ENCODE results near the gene PARD3. TPM values are rescaled to one million over a fixed set of nuclear protein-coding genes. Genes with fewer than 3 reads are reported as not detected.
A peak's percentile ranks its signal among the peaks of the same experiment; 100 is the strongest.
"Not testable (repeated sequence)": the region's sequence is repeated elsewhere in the genome, so short reads cannot be mapped to it uniquely, and the experiment has no call there.

Gene PARD3
- total RNA-seq, 2 donors from 2014 or later = 1.4 to 2.7 TPM

GRCh38 chr10:34811126-34811967 lies 3.7 kb downstream of the PARD3 start:
- ATAC-seq = no peak
- no peaks in the 10 kb centered on the region for H3K9me3 Mint-ChIP-seq
- H3K36me3 Mint-ChIP-seq = peaks cover 0 to 4% of the 10 kb centered on the region in 2 donors
- H3K27ac Mint-ChIP-seq = no peak overlapping the region
- DNase-seq (ENCODE audit: low spot score in 2 of 2) = no peak

- ATAC-seq (no peak), DNase-seq (ENCODE audit: low spot score in 2 of 2) (no peak)
- Mint-ChIP-seq H3K36me3 (no peaks in the 10 kb centered on the region), H3K9me3 (no peaks in the 10 kb centered on the region), H3K27ac (no peak overlapping the region)
These were observed 5.3 kb downstream of the PARD3 start for GRCh38 chr10:34809796-34810195.

- no peak for ATAC-seq
- H3K36me3 Mint-ChIP-seq = no peaks in the 10 kb centered on the region
- no peaks in the 10 kb centered on the region for H3K9me3 Mint-ChIP-seq
- no peak for DNase-seq (ENCODE audit: low spot score in 2 of 2)
- peak overlapping the region in 1 of 2 donors; percentile 4 for H3K27ac Mint-ChIP-seq
These were observed 6.0 kb downstream of the PARD3 start for GRCh38 chr10:34808801-34809745.

GRCh38 chr10:34808336-34808735 lies 6.8 kb downstream of the PARD3 start:
- Mint-ChIP-seq H3K27ac (no peak overlapping the region), H3K36me3 (no peaks in the 10 kb centered on the region), H3K9me3 (no peaks in the 10 kb centered on the region)
- ATAC-seq = no peak
- DNase-seq (ENCODE audit: low spot score in 2 of 2) = no peak

GRCh38 chr10:34804306-34804705 lies 10.8 kb downstream of the PARD3 start:
- H3K36me3 Mint-ChIP-seq = no peaks in the 10 kb centered on the region

GRCh38 chr10:34802692-34803091 lies 12.4 kb downstream of the PARD3 start:
- ATAC-seq (no peak), DNase-seq (ENCODE audit: low spot score in 2 of 2) (no peak)
- no peak overlapping the region for H3K27ac Mint-ChIP-seq
- H3K9me3 Mint-ChIP-seq = no peaks in the 10 kb centered on the region
- no peaks in the 10 kb centered on the region for H3K36me3 Mint-ChIP-seq

More at GRCh38 chr10:34804306-34804705, 10.8 kb downstream of the PARD3 start:
- Mint-ChIP-seq H3K9me3 (no peaks in the 10 kb centered on the region), H3K27ac (no peak overlapping the region)
- no peak for ATAC-seq
- no peak for DNase-seq (ENCODE audit: low spot score in 2 of 2)

GRCh38 chr10:34801097-34801733 lies 13.9 kb downstream of the PARD3 start:
- no peaks in the 10 kb centered on the region for H3K9me3 Mint-ChIP-seq

GRCh38 chr10:34800624-34801023 lies 14.5 kb downstream of the PARD3 start:
- no peaks in the 10 kb centered on the region for H3K9me3 Mint-ChIP-seq
- DNase-seq (ENCODE audit: low spot score in 2 of 2) = no peak
- H3K27ac Mint-ChIP-seq = peak overlapping the region in 1 of 2 donors; percentile 34
- ATAC-seq = no peak
- no peaks in the 10 kb centered on the region for H3K36me3 Mint-ChIP-seq

More at GRCh38 chr10:34801097-34801733, 13.9 kb downstream of the PARD3 start:
- no peak for ATAC-seq
- Mint-ChIP-seq H3K27ac (no peak overlapping the region), H3K36me3 (no peaks in the 10 kb centered on the region)
- DNase-seq (ENCODE audit: low spot score in 2 of 2) = no peak

GRCh38 chr10:34798654-34799053 lies 16.4 kb downstream of the PARD3 start:
- Mint-ChIP-seq H3K36me3 (no peaks in the 10 kb centered on the region), H3K9me3 (no peaks in the 10 kb centered on the region), H3K27ac (no peak overlapping the region)
- DNase-seq (ENCODE audit: low spot score in 2 of 2) (no peak), ATAC-seq (no peak)

GRCh38 chr10:34797155-34797554 lies 17.9 kb downstream of the PARD3 start:
- ATAC-seq (no peak), DNase-seq (ENCODE audit: low spot score in 2 of 2) (no peak)
- no peak overlapping the region for H3K27ac Mint-ChIP-seq
- H3K36me3 Mint-ChIP-seq = no peaks in the 10 kb centered on the region
- H3K9me3 Mint-ChIP-seq = no peaks in the 10 kb centered on the region

- H3K27ac Mint-ChIP-seq = no peak overlapping the region
- H3K9me3 Mint-ChIP-seq = no peaks in the 10 kb centered on the region
- no peak for DNase-seq (ENCODE audit: low spot score in 2 of 2)
- ATAC-seq = no peak
- H3K36me3 Mint-ChIP-seq = no peaks in the 10 kb centered on the region
These were observed 19.0 kb downstream of the PARD3 start for GRCh38 chr10:34796133-34796532.

- DNase-seq (ENCODE audit: low spot score in 2 of 2) (no peak), ATAC-seq (no peak)
- H3K9me3 Mint-ChIP-seq = no peaks in the 10 kb centered on the region
- H3K36me3 Mint-ChIP-seq = no peaks in the 10 kb centered on the region
- H3K27ac Mint-ChIP-seq = no peak overlapping the region
These were observed 19.8 kb downstream of the PARD3 start for GRCh38 chr10:34795334-34795733.

- no peak overlapping the region for H3K27ac Mint-ChIP-seq
- ATAC-seq = no peak
- no peak for DNase-seq (ENCODE audit: low spot score in 2 of 2)
- no peaks in the 10 kb centered on the region for H3K9me3 Mint-ChIP-seq
- H3K36me3 Mint-ChIP-seq = no peaks in the 10 kb centered on the region
These were observed 20.3 kb downstream of the PARD3 start for GRCh38 chr10:34794835-34795234.

GRCh38 chr10:34793581-34793980 lies 21.5 kb downstream of the PARD3 start:
- H3K27ac Mint-ChIP-seq, ATAC-seq, H3K36me3 Mint-ChIP-seq: not testable (repeated sequence)

GRCh38 chr10:34792881-34793280 lies 22.2 kb downstream of the PARD3 start:
- ATAC-seq (no peak), DNase-seq (ENCODE audit: low spot score in 2 of 2) (no peak)
- Mint-ChIP-seq H3K9me3 (no peaks in the 10 kb centered on the region), H3K36me3 (no peaks in the 10 kb centered on the region), H3K27ac (no peak overlapping the region)

More at GRCh38 chr10:34793581-34793980, 21.5 kb downstream of the PARD3 start:
- H3K9me3 Mint-ChIP-seq; DNase-seq (ENCODE audit: low spot score in 2 of 2): not testable (repeated sequence)

- no peak overlapping the region for H3K27ac Mint-ChIP-seq
- DNase-seq (ENCODE audit: low spot score in 2 of 2) (no peak), ATAC-seq (no peak)
- no peaks in the 10 kb centered on the region for H3K9me3 Mint-ChIP-seq
- H3K36me3 Mint-ChIP-seq = no peaks in the 10 kb centered on the region
These were observed 23.1 kb downstream of the PARD3 start for GRCh38 chr10:34791947-34792346.

- no peaks in the 10 kb centered on the region for H3K9me3 Mint-ChIP-seq
- DNase-seq (ENCODE audit: low spot score in 2 of 2) (no peak), ATAC-seq (no peak)
- no peaks in the 10 kb centered on the region for H3K36me3 Mint-ChIP-seq
- H3K27ac Mint-ChIP-seq = no peak overlapping the region
These were observed 23.9 kb downstream of the PARD3 start for GRCh38 chr10:34791228-34791627.

All from activated naive CD4-positive, alpha-beta T cell treated with anti-CD3 and anti-CD28 coated beads, Interleukin-2, amount 50 U/mL, for 72 hours (primary cell).